SK-N-SH treated with all-trans-retinoic acid at 6 μM for 48 hours (cell line): ENCODE results near the gene COL25A1.

Experiments used
- ATAC-seq: fragments of 200-7000 bp; cut with Tn5 transposase; 3 replicates; pipeline ENCODE4 v1.9.1; 2020; ENCODE audit warnings: mild to moderate bottlenecking, moderate library complexity
- ARNTL ChIP-seq: fragments of 450-650 bp; formaldehyde crosslinking; IDR thresholded peaks from 2 replicates; pipeline ENCODE4 v1.5.0; 2020; ENCODE audit warnings: low read depth, mild to moderate bottlenecking, moderate library complexity, borderline replicate concordance
- BACH2 ChIP-seq: fragments of 250-450 bp; sonication (Bioruptor Pico); IDR thresholded peaks from 2 replicates; pipeline ENCODE4 v1.9.0; 2021; ENCODE audit warnings: mild to moderate bottlenecking, borderline replicate concordance
- GLIS3 ChIP-seq: fragments of 250-450 bp; sonication (Bioruptor Pico); IDR thresholded peaks from 2 replicates; pipeline ENCODE4 v1.5.0; 2020; ENCODE audit warnings: mild to moderate bottlenecking, moderate library complexity
- ISL1 ChIP-seq: fragments of 250-450 bp; sonication (Bioruptor Pico); IDR thresholded peaks from 2 replicates; pipeline ENCODE4 v2.1.2; 2022; ENCODE audit warnings: mild to moderate bottlenecking, moderate library complexity
- OSR1 ChIP-seq: fragments of 250-450 bp; sonication (Bioruptor Pico); IDR thresholded peaks from 2 replicates; pipeline ENCODE4 v1.8.0; 2022; ENCODE audit warnings: moderate library complexity, mild to moderate bottlenecking, inconsistent platforms
- PPARA ChIP-seq: fragments of 250-450 bp; sonication (Bioruptor Pico); IDR thresholded peaks from 2 replicates; pipeline ENCODE4 v1.5.0; 2020; ENCODE audit warnings: mild to moderate bottlenecking, borderline replicate concordance
- RARB ChIP-seq: fragments of 250-450 bp; sonication (Bioruptor Pico); IDR thresholded peaks from 2 replicates; pipeline ENCODE4 v1.8.0; 2021; ENCODE audit warnings: mild to moderate bottlenecking, moderate library complexity
- SNAI2 ChIP-seq: fragments of 250-450 bp; sonication (Bioruptor Pico); IDR thresholded peaks from 2 replicates; pipeline ENCODE4 v1.5.0; 2020; ENCODE audit warnings: mild to moderate bottlenecking, moderate library complexity
- TOX ChIP-seq: fragments of 250-450 bp; sonication (Bioruptor Pico); IDR thresholded peaks from 2 replicates; pipeline ENCODE4 v1.8.0; 2021; ENCODE audit warnings: mild to moderate bottlenecking, moderate library complexity, borderline replicate concordance
- TSHZ2 ChIP-seq: fragments of 250-450 bp; sonication (Bioruptor Pico); IDR thresholded peaks from 2 replicates; pipeline ENCODE4 v1.5.0; 2020; ENCODE audit warnings: mild to moderate bottlenecking, moderate library complexity
- ZC3H10 ChIP-seq: fragments of 250-450 bp; sonication (Bioruptor Pico); IDR thresholded peaks from 2 replicates; pipeline ENCODE4 v1.5.1; 2021; ENCODE audit warnings: mild to moderate bottlenecking, moderate library complexity
- ZFP3 ChIP-seq: fragments of 250-450 bp; sonication (Bioruptor Pico); IDR thresholded peaks from 2 replicates; pipeline ENCODE4 v1.5.0; 2020; ENCODE audit warnings: mild to moderate bottlenecking, moderate library complexity
- ZFP30 ChIP-seq: fragments of 450-650 bp; formaldehyde crosslinking; IDR thresholded peaks from 2 replicates; pipeline ENCODE4 v1.5.0; 2022; ENCODE audit warnings: mild to moderate bottlenecking, moderate library complexity
- ZNF565 ChIP-seq: fragments of 450-650 bp; formaldehyde crosslinking; conservative IDR thresholded peaks from 2 replicates; pipeline ENCODE4 v1.5.0; 2020; ENCODE audit warnings: low read depth, mild to moderate bottlenecking, moderate library complexity
- ZNF70 ChIP-seq: fragments of 450-650 bp; formaldehyde crosslinking; IDR thresholded peaks from 2 replicates; pipeline ENCODE4 v1.5.0; 2020; ENCODE audit warnings: mild to moderate bottlenecking, moderate library complexity
- ZNF8 ChIP-seq: fragments of 450-650 bp; formaldehyde crosslinking; IDR thresholded peaks from 2 replicates; pipeline ENCODE4 v1.5.0; 2020; ENCODE audit warnings: mild to moderate bottlenecking, moderate library complexity
- TF ChIP-seq, protein P1 (sequence below): fragments of 250-450 bp; sonication (Bioruptor Pico); IDR thresholded peaks from 2 replicates; pipeline ENCODE4 v1.8.0; 2021; ENCODE audit warnings: low read depth, mild to moderate bottlenecking, moderate library complexity, borderline replicate concordance
- TF ChIP-seq, protein P2 (sequence below): fragments of 250-450 bp; sonication (Bioruptor Pico); IDR thresholded peaks from 2 replicates; pipeline ENCODE4 v1.5.1; 2021; ENCODE audit warnings: mild to moderate bottlenecking, moderate library complexity
- TF ChIP-seq, protein P3 (sequence below): fragments of 250-450 bp; sonication (Bioruptor Pico); IDR thresholded peaks from 2 replicates; pipeline ENCODE4 v1.5.1; 2020; ENCODE audit warnings: low read depth, mild to moderate bottlenecking, moderate library complexity

The COL25A1 gene

DNA sequence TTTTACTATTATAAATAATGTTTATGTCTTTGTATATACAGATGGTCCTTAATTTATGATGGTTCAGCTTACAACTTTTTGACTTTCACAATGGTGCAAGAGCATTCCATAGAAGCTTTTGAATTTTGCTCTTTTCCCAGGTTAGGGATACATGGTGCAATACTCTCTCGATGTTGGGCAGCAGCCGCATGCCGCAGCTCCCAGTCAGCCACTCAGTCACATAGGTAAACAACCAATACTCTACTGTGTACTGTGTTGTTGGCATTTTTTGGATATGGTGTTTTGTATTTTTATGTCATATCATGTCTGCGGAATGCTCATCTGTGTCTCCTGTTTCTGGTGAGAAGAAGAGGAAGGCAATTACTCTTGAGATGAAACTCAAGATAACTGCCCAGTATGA is 281.6 kb downstream of the COL25A1 start (continued):
- no peak for TF ChIP-seq TSHZ2 (CRISPR knock-in tag)

GRCh38 chr4:109016200-109016599 is 286.3 kb downstream of the COL25A1 start:
- no peak for ATAC-seq
- no peak for TF ChIP-seq ZFP3 (CRISPR knock-in tag)
- TF ChIP-seq ZNF565 (CRISPR knock-in tag): no peak
- no peak for TF ChIP-seq ISL1 (CRISPR knock-in tag)
- TF ChIP-seq PPARA (CRISPR knock-in tag): no peak
- no peak for TF ChIP-seq GLIS3 (CRISPR knock-in tag)
- TF ChIP-seq OSR1 (CRISPR knock-in tag): no peak
- TF ChIP-seq SNAI2 (CRISPR knock-in tag): no peak
- TF ChIP-seq ARNTL: no peak
- TF ChIP-seq BACH2 (CRISPR knock-in tag): no peak
- TF ChIP-seq TOX (CRISPR knock-in tag): no peak
- TF ChIP-seq, protein P1, sequence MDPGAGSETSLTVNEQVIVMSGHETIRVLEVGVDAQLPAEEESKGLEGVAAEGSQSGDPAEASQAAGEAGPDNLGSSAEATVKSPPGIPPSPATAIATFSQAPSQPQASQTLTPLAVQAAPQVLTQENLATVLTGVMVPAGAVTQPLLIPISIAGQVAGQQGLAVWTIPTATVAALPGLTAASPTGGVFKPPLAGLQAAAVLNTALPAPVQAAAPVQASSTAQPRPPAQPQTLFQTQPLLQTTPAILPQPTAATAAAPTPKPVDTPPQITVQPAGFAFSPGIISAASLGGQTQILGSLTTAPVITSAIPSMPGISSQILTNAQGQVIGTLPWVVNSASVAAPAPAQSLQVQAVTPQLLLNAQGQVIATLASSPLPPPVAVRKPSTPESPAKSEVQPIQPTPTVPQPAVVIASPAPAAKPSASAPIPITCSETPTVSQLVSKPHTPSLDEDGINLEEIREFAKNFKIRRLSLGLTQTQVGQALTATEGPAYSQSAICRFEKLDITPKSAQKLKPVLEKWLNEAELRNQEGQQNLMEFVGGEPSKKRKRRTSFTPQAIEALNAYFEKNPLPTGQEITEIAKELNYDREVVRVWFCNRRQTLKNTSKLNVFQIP (CRISPR knock-in tag): no peak
- TF ChIP-seq ZC3H10: no peak
- TF ChIP-seq ZFP30 (CRISPR knock-in tag): no peak
- TF ChIP-seq ZNF8 (CRISPR knock-in tag): no peak
- TF ChIP-seq, protein P2, sequence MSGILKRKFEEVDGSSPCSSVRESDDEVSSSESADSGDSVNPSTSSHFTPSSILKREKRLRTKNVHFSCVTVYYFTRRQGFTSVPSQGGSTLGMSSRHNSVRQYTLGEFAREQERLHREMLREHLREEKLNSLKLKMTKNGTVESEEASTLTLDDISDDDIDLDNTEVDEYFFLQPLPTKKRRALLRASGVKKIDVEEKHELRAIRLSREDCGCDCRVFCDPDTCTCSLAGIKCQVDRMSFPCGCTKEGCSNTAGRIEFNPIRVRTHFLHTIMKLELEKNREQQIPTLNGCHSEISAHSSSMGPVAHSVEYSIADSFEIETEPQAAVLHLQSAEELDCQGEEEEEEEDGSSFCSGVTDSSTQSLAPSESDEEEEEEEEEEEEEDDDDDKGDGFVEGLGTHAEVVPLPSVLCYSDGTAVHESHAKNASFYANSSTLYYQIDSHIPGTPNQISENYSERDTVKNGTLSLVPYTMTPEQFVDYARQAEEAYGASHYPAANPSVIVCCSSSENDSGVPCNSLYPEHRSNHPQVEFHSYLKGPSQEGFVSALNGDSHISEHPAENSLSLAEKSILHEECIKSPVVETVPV: no peak

DNA sequence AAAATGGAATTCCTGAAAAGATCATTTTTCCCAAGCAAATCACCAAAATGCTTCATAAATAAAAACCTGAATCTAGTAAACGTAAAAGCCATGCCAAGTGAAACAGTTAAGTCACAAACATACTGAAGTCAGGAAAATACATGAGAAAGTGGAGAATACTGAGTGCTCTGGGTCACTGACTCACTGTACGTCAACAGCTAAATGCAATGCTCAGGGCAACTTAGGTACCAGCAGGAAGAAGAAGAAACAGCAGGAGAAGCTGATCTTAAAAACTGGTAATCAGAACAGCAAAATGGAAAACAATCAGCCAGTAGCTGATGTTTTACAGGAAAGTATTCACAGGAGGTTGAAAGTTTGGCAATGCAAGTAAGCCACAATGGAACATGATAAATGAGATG is 287.0 kb downstream of the COL25A1 start:
- no peak for ATAC-seq
- TF ChIP-seq ZNF565 (CRISPR knock-in tag) (no peak), ZFP30 (CRISPR knock-in tag) (no peak), GLIS3 (CRISPR knock-in tag) (no peak), TOX (CRISPR knock-in tag) (no peak), TSHZ2 (CRISPR knock-in tag) (no peak)
- TF ChIP-seq, all 23 proteins: peak for 0

- no peak for ATAC-seq
- TF ChIP-seq ARNTL (no peak), ZNF70 (CRISPR knock-in tag) (no peak), ZFP3 (CRISPR knock-in tag) (no peak), RARB (CRISPR knock-in tag) (no peak)
- TF ChIP-seq, protein P3, sequence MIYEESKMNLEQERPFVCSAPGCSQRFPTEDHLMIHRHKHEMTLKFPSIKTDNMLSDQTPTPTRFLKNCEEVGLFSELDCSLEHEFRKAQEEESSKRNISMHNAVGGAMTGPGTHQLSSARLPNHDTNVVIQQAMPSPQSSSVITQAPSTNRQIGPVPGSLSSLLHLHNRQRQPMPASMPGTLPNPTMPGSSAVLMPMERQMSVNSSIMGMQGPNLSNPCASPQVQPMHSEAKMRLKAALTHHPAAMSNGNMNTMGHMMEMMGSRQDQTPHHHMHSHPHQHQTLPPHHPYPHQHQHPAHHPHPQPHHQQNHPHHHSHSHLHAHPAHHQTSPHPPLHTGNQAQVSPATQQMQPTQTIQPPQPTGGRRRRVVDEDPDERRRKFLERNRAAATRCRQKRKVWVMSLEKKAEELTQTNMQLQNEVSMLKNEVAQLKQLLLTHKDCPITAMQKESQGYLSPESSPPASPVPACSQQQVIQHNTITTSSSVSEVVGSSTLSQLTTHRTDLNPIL (CRISPR knock-in tag): no peak
- TF ChIP-seq, protein P1 (CRISPR knock-in tag): no peak
- TF ChIP-seq, protein P2: no peak
Observed at GRCh38 chr4:109014593-109015412, 287.7 kb downstream of the COL25A1 start.
